Choroid plexus epithelial cell (primary cell): Measurements from ENCODE around the gene SLC26A8.
A peak's percentile ranks its signal among the peaks of the same experiment; 100 is the strongest.
"Not testable (repeated sequence)": the region's sequence is repeated elsewhere in the genome, so short reads cannot be mapped to it uniquely, and the experiment has no call there.

Experiments used
- DNase-seq: peaks from one replicate; pipeline ENCODE4 v3.0.0-alpha.2; 2010; ENCODE audit warnings: low read depth
- H3K4me3 ChIP-seq: 2 replicates; pipeline ENCODE4 v1.5.1; 2011; ENCODE audit warnings: low read depth, mild to moderate bottlenecking, control low read depth, low read length, moderate library complexity
- TF ChIP-seq, protein P1 (sequence below): conservative IDR thresholded peaks from 2 replicates; pipeline ENCODE4 v1.5.1; 2011; ENCODE audit warnings: low read depth, mild to moderate bottlenecking, control low read depth, inconsistent platforms, low read length, moderate library complexity

Gene SLC26A8

DNA sequence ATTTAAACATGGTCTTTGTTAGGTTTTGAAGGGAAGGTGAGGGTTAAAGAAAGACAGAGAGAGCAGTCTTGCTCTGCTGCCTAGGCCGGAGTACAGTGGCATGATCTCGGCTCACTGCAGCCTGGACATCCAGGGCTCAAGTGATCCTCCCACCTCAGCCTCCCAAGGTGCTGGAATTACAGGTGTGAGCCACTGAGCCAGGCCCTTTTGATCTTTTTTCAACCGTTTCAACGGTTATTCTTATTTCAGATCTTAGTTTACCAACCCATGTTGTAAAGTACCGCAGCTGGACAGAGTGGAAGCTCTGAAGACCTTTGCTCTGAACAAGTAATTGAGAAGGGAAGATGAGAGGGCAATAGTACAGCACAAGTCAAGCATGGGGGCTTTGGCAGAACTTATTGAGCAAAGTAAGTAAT lies 102.3 kb downstream of the SLC26A8 start:
- no peak for DNase-seq
- TF ChIP-seq, protein P1, sequence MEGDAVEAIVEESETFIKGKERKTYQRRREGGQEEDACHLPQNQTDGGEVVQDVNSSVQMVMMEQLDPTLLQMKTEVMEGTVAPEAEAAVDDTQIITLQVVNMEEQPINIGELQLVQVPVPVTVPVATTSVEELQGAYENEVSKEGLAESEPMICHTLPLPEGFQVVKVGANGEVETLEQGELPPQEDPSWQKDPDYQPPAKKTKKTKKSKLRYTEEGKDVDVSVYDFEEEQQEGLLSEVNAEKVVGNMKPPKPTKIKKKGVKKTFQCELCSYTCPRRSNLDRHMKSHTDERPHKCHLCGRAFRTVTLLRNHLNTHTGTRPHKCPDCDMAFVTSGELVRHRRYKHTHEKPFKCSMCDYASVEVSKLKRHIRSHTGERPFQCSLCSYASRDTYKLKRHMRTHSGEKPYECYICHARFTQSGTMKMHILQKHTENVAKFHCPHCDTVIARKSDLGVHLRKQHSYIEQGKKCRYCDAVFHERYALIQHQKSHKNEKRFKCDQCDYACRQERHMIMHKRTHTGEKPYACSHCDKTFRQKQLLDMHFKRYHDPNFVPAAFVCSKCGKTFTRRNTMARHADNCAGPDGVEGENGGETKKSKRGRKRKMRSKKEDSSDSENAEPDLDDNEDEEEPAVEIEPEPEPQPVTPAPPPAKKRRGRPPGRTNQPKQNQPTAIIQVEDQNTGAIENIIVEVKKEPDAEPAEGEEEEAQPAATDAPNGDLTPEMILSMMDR, result no peak
- H3K4me3 ChIP-seq, result no peak overlapping the region

- H3K4me3 ChIP-seq, result peak within 1 kb of the TSS; percentile 85
- TF ChIP-seq, protein P1, result no peak
- DNase-seq, result peak; percentile 84
Observed at GRCh38 chr6:35920793-35921732, 103.4 kb downstream of the SLC26A8 start, which contains the start of gene SRPK1. TSS of gene SRPK1 (minus strand) at chr6:35921098. CDS start at chr6:35921056, 42 bp downstream.

DNA sequence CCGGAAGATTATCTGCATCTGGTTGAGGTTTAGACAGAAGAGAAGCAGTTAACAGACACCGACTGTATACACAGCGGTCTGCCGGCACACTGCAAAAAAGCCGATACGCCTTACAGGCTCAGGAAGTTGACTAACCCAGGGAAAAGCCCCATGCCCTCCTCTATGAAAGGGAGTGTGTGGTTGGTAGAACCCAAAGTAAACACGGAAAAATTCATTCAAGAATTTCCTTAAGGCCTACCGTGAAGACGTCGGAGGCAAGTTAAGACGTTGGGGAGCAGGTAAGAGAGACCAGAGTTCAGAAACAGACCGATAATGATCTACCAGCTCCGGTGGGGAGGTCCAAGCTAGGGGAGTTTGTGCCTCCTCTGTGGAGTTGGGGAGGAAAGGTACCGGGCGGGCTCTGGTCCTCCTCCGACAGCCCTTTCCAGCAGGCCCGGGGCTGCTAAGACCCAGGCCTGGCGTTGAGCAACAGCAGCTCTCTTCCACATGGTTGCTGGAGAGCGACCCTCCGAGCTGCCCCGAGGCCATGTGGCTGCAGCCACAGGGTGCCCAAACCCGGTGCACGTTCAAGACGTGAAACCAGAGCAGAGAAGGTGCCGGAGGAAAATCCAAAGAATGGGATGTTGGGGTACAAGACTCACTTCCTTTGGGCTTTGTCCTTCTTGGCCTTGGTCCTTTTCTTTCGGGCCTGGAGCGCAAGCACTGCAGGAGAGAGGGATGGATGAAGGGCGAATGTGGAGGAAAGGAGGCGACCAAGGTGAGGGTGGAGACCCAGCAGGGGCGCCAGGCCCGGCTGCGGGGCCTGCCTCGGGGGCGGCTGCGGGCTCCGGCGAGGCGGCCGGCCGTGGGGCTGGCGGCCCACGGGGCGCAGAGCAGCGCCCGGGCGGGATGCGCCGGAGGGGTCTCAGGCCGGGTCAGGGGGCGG lies 104.4 kb downstream of the SLC26A8 start:
- peak overlapping the region; percentile 85 for H3K4me3 ChIP-seq
- peak; percentile 70 for DNase-seq
- TF ChIP-seq, protein P1, result no peak

DNA sequence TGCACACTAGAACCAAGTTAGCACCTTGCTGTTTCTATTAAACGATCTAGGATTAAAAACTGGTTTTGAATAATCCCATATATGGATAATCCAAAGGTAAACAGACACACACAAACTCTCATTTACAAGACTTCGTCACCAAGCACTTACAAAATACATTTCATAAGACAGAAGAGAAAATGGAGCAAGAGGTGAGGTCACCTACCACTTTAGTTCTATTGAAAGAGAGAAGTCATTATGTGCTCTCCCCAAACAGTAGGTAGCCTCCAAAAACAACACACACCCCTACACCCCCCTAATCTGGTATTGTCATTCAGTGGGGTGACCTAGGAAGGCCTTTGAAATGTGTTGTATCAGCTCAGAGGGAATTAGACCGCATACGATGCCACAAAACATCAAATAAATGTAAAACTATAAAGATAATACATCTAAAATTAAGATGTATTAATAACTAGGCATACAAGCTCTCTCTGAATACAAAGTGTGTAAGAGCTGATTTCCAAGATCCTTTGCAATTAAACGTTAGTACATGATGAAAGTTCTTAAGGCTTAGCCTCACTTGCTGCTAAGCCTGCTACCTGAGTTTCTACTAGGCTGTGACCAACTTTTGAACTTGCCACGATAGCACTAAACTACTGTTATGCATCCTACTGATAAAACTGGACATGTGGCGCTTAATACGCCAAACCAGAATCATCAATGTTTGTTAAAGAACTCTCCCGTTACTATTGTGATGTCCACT lies 105.2 kb downstream of the SLC26A8 start:
- H3K4me3 ChIP-seq, result peak overlapping the region; percentile 85
- TF ChIP-seq, protein P1, result no peak
- DNase-seq, result peak; percentile 53

GRCh38 chr6:35916893-35917292 lies 107.5 kb downstream of the SLC26A8 start:
- not testable (repeated sequence) for DNase-seq, H3K4me3 ChIP-seq

GRCh38 chr6:35916056-35916455 lies 108.4 kb downstream of the SLC26A8 start:
- no peak overlapping the region for H3K4me3 ChIP-seq
- TF ChIP-seq, protein P1, result no peak
- no peak for DNase-seq
